Measurements from ENCODE around the gene JAKMIP2.
"Not testable (repeated sequence)": the region's sequence is repeated elsewhere in the genome, so short reads cannot be mapped to it uniquely, and the experiment has no call there.

JAKMIP2 gene

GRCh38 chr5:147721191-147721960 is 61.2 kb downstream of the JAKMIP2 start:
- in situ Hi-C loops (cut with HindIII; ENCODE audit: low pct_ligation_motif_present, low pct_unique_long_range_greater_than_20kb, low sequenced_read_pairs); DNase-seq: not testable (repeated sequence)

- in situ Hi-C loops (cut with HindIII; ENCODE audit: low pct_ligation_motif_present, low pct_unique_long_range_greater_than_20kb, low sequenced_read_pairs) = no loop called here
- DNase-seq = no peak
Measured at GRCh38 chr5:147713550-147714295, 68.8 kb downstream of the JAKMIP2 start.

GRCh38 chr5:147712598-147712997 is 69.9 kb downstream of the JAKMIP2 start:
- in situ Hi-C loops (cut with HindIII; ENCODE audit: low pct_ligation_motif_present, low pct_unique_long_range_greater_than_20kb, low sequenced_read_pairs) = no loop called here
- no peak for DNase-seq

- in situ Hi-C loops (cut with HindIII; ENCODE audit: low pct_ligation_motif_present, low pct_unique_long_range_greater_than_20kb, low sequenced_read_pairs) = no loop called here
Measured at GRCh38 chr5:147712019-147712418, 70.5 kb downstream of the JAKMIP2 start.

GRCh38 chr5:147711019-147711418 is 71.5 kb downstream of the JAKMIP2 start:
- DNase-seq = no peak
- in situ Hi-C loops (cut with HindIII; ENCODE audit: low pct_ligation_motif_present, low pct_unique_long_range_greater_than_20kb, low sequenced_read_pairs) = no loop called here

More at GRCh38 chr5:147712019-147712418, 70.5 kb downstream of the JAKMIP2 start:
- no peak for DNase-seq

- in situ Hi-C loops (cut with HindIII; ENCODE audit: low pct_ligation_motif_present, low pct_unique_long_range_greater_than_20kb, low sequenced_read_pairs) = no loop called here
Measured at GRCh38 chr5:147708708-147709107, 73.8 kb downstream of the JAKMIP2 start.

GRCh38 chr5:147704544-147704943 is 78.0 kb downstream of the JAKMIP2 start:
- no peak for DNase-seq
- in situ Hi-C loops (cut with HindIII; ENCODE audit: low pct_ligation_motif_present, low pct_unique_long_range_greater_than_20kb, low sequenced_read_pairs) = no loop called here

More at GRCh38 chr5:147708708-147709107, 73.8 kb downstream of the JAKMIP2 start:
- DNase-seq = no peak

GRCh38 chr5:147701468-147701867 is 81.1 kb downstream of the JAKMIP2 start:
- DNase-seq = no peak
- in situ Hi-C loops (cut with HindIII; ENCODE audit: low pct_ligation_motif_present, low pct_unique_long_range_greater_than_20kb, low sequenced_read_pairs) = no loop called here

- no peak for DNase-seq
- in situ Hi-C loops (cut with HindIII; ENCODE audit: low pct_ligation_motif_present, low pct_unique_long_range_greater_than_20kb, low sequenced_read_pairs) = no loop called here
Measured at GRCh38 chr5:147699496-147700088, 82.9 kb downstream of the JAKMIP2 start.

GRCh38 chr5:147697380-147697779 is 85.1 kb downstream of the JAKMIP2 start:
- no peak for DNase-seq
- in situ Hi-C loops (cut with HindIII; ENCODE audit: low pct_ligation_motif_present, low pct_unique_long_range_greater_than_20kb, low sequenced_read_pairs) = no loop called here

GRCh38 chr5:147694772-147695171 is 87.8 kb downstream of the JAKMIP2 start:
- in situ Hi-C loops (cut with HindIII; ENCODE audit: low pct_ligation_motif_present, low pct_unique_long_range_greater_than_20kb, low sequenced_read_pairs) = no loop called here

GRCh38 chr5:147693233-147693632 is 89.3 kb downstream of the JAKMIP2 start:
- DNase-seq = no peak
- in situ Hi-C loops (cut with HindIII; ENCODE audit: low pct_ligation_motif_present, low pct_unique_long_range_greater_than_20kb, low sequenced_read_pairs) = no loop called here

More at GRCh38 chr5:147694772-147695171, 87.8 kb downstream of the JAKMIP2 start:
- DNase-seq = no peak

- no peak for DNase-seq
- in situ Hi-C loops (cut with HindIII; ENCODE audit: low pct_ligation_motif_present, low pct_unique_long_range_greater_than_20kb, low sequenced_read_pairs) = no loop called here
Measured at GRCh38 chr5:147691130-147691529, 91.4 kb downstream of the JAKMIP2 start.

- in situ Hi-C loops (cut with HindIII; ENCODE audit: low pct_ligation_motif_present, low pct_unique_long_range_greater_than_20kb, low sequenced_read_pairs) = no loop called here
- no peak for DNase-seq
Measured at GRCh38 chr5:147690595-147690994, 91.9 kb downstream of the JAKMIP2 start.

GRCh38 chr5:147689426-147689825 is 93.1 kb downstream of the JAKMIP2 start:
- in situ Hi-C loops (cut with HindIII; ENCODE audit: low pct_ligation_motif_present, low pct_unique_long_range_greater_than_20kb, low sequenced_read_pairs) = no loop called here
- no peak for DNase-seq

- DNase-seq = no peak
- in situ Hi-C loops (cut with HindIII; ENCODE audit: low pct_ligation_motif_present, low pct_unique_long_range_greater_than_20kb, low sequenced_read_pairs) = no loop called here
Measured at GRCh38 chr5:147688656-147689356, 93.7 kb downstream of the JAKMIP2 start.

GRCh38 chr5:147687118-147687517 is 95.4 kb downstream of the JAKMIP2 start:
- DNase-seq = no peak
- in situ Hi-C loops (cut with HindIII; ENCODE audit: low pct_ligation_motif_present, low pct_unique_long_range_greater_than_20kb, low sequenced_read_pairs) = no loop called here

GRCh38 chr5:147686421-147686820 is 96.1 kb downstream of the JAKMIP2 start:
- in situ Hi-C loops (cut with HindIII; ENCODE audit: low pct_ligation_motif_present, low pct_unique_long_range_greater_than_20kb, low sequenced_read_pairs) = no loop called here
- no peak for DNase-seq

GRCh38 chr5:147685993-147686392 is 96.5 kb downstream of the JAKMIP2 start:
- in situ Hi-C loops (cut with HindIII; ENCODE audit: low pct_ligation_motif_present, low pct_unique_long_range_greater_than_20kb, low sequenced_read_pairs) = no loop called here
- DNase-seq = no peak

Measured in ACHN (cell line).